HG03135 (cell line): Measurements from ENCODE around the gene MORN1.
"Not testable (repeated sequence)": the region's sequence is repeated elsewhere in the genome, so short reads cannot be mapped to it uniquely, and the experiment has no call there.

Experiments used
- ATAC-seq: cut with Tn5 transposase; IDR thresholded peaks from one replicate; pipeline ENCODE4 v1.9.1; 2021; ENCODE audit warnings: mild to moderate bottlenecking, moderate library complexity; ENCODE audit not compliant: unreplicated experiment

The MORN1 gene

DNA sequence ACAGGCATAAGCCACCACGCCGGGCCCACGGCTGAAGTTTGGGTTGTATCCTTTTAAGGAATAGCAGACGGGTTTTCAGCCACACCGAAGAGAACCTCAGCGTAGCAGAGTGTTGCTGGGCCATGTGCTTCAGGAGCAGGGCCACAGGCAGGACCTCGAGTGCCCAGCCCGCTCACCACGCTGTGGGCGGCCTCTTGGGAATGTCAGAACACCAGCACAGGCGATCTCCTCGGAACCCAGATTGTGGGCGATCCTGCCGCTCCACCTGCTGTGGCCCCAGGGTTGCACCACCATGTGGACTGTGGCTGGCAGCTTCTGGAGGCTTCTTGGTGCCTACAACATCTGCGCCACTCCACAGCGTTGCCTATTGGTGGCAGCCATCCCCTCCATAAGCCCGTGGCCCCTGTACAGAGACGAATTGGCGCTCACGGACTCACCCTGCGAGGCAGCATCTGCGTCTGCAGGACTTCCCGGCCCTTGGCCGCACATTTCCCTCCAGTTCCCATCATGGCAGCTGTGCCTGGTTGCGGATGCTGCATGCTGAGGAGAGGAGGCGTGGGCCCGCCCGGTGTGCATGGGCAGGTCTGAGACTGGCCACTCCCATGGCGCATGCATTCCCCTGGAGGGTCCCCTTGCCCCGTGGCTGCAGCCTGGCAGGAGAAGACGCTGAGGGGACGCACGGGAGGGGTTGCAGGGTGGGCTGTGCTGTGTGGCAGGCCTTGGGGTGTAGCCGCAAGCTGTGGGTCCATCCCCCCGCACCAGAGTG lies 93.9 kb downstream of the MORN1 start:
- no peak for ATAC-seq

DNA sequence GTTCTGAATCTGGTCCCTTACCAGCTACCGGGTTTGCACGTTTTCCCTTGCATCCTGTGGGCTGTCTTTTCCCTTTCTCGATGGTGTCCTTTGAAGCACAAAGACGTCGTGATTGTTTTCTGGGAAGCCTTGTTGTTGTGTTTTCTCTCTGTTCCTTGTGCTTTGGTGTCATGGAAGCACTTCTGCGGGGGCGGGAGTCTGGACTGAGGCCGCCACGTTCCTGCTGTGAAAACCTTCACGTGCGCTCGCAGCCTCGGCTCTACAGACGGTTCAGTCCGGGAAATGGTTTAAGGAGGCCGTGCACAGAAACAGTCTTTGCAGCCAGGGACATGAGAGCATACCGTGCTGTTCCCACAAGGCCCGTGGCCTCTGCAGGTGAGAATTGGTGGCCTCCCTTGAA lies 94.7 kb downstream of the MORN1 start:
- ATAC-seq, result no peak

DNA sequence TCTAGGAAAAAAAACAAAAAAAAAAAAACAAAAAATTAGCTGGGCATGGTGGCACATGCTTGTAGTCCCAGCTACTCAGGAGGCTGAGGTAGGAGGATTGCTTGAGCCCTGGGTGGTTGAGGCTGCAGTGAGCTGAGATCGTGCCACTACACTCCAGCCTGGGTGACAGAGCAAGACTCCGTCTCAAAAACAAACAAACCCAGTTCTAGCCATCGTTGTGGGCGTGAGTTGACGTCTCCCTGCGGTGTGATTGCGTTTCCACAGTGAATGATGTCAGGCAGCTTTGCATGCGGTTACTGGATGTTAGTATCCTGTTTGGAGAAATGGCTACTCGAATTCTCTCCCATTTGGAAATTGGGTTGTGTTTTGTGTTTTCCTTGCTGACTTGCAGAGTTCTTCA lies 95.1 kb downstream of the MORN1 start:
- not testable (repeated sequence) for ATAC-seq

DNA sequence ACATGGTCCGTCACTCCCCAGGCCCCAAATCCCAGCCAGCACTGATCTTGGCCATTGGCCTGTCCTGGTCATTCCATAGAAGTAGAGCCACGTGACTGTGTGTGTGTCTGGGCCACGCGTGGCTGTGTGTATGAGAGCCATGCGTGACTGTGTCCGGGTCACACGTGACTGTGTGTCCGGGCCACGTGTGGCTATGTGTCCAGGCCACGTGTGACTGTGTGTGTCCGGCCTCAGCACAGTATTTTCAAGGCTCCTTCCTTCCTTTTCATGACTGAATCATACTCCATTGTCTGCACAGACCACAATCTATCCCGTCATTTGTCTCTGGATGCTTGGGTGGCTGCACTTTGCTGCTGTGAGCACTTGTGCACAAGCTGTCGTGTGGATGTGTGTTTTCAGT lies 95.8 kb downstream of the MORN1 start:
- no peak for ATAC-seq

DNA sequence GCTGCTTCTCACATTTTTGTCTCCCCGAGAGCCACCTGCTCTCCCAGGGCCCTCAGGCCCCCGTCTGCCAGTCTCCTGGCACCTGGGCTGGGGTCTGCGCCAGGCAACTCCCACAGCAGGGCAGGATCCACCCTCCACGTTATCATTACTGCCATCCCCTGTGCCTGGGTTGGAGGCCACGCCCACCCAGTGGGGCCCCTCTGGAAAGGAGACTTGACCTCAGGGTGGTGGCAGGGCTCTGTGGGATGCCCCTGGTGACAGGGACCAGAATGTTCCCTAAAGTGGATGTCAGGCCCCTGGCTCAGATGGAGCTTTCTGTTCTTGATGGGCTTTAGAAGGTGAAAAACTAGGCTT lies 96.7 kb downstream of the MORN1 start:
- no peak for ATAC-seq

DNA sequence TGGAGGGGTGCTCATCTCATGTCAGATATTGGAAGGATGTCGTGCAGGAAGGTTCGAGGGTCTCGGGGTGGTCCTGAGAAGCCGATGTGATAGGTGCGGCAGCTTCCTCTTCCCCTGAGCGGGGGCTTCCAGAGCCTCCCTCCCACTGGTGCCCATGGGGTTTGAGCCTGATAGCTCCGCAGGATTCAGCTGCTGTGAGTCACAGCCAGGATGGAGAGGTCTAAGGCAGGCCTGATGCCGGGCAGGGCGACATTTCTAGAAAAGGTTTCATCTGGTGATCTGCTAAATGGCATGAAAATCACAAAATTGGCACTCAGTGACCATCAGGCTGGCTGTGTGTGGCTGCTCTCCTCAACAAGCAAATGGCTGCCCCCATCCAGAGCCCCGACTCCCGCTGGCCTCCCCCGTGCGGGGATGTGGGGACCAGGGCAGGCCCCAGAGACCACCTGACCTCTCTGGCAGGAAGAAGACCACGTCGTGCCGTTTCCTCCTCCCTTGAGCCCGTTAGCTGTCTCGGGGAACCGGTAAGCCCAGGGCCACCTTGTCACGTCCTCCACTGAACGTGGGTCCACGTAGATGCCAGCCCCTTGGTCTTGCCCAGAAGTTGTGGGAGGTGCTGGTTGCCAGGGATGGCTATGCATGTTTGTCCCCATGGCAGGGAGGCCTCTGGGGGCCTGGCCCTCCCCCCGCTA lies 97.2 kb downstream of the MORN1 start:
- no peak for ATAC-seq

DNA sequence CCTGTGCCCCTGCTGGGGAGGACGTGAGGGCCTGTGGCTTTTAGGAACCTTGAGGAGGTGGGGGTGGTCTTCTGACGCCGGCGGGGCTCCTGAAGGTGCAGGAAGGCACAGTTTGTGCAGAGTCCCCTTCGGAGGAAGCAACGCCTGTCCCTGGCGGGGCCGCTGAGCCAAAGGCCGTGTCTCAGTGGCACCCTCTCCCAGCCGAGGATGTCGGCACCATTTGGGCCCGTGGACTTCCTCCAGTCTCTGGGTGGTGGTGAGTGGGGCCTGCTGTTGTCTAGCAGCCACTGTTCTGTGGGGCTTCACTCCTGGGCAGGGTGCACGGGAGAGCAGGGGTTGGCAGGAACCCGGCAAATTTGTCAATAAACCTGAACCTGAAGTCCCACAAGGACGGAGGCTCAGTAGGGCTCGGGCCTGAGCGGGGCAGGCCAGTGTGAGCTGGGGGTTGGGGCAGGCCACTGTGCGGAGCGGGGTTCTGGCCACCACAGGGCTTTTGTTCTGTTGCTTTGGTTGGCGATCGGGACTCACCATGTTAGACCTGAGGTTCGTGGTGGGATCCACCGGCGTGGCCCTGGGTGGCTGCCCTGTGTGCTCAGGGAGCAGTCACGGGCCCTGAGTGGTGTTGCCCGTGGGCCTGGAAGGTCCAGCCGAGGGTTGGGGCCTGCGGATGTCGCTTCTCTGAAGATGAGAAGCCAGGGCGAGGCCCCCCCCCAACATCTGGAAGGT lies 98.5 kb downstream of the MORN1 start:
- ATAC-seq, result no peak

DNA sequence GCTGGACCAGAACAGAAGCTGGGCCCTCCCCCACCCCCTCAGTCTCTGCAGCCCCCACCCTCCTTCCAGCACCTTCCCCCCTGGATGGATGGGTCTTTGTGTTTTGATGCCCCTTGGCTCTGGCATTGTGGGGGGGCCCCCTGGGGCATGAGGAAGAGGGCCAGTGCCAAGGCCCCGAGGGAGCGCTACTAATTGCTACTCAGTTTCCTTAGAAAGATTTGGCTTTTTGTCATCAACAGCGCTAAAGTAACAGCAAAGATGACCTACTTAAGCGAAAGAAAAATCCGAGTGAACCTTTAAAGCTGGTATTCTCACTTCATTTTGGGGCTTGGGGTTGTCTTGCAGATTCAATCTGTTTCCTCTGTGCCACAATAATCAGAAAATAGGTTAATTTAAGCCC lies 99.8 kb downstream of the MORN1 start:
- ATAC-seq, result no peak

DNA sequence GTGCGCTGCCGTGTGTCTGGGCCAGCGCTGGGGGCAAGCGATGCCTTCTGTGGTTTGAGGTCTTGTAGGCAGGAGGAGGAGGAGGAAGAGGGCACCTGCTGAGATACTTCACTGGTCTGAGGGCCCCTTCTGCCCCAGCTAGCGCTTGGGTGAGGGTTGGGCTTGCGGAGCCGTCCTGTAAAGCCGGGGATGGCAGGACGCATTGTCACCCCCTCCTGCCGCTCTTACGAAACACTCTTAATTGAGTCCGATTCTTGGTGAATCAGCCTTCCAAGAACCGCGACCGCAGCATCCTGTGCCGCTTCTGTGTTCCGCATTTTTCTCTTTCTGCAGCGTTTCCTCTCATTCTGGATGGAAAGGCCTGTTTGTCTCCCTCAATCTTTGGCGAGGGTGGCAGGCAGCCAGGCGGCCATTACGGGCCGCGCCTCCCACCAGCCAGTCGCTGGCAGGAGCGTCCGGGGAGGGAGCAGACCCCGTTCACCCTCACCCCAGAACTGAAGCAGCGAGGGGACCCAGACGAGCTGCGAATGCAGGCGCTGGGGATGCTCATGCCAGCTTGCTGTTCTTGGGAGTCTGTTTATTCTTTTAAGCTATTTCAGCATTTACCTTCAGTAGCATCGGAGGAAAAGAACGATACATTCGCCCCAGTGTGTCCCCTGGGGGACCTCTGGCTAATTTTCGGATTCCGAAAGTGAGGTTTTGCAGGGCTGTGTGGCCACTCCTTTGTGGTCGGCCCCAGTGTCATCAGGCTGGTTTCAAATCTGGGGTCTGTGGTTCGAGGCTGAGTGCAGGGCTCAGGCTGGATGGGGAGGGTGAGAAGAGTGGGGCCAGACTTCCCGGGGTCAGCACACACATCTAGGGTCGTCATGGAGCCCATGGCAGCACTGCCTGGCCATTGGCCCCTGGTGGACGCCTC lies 100.5 kb downstream of the MORN1 start:
- peak; percentile 48 for ATAC-seq

DNA sequence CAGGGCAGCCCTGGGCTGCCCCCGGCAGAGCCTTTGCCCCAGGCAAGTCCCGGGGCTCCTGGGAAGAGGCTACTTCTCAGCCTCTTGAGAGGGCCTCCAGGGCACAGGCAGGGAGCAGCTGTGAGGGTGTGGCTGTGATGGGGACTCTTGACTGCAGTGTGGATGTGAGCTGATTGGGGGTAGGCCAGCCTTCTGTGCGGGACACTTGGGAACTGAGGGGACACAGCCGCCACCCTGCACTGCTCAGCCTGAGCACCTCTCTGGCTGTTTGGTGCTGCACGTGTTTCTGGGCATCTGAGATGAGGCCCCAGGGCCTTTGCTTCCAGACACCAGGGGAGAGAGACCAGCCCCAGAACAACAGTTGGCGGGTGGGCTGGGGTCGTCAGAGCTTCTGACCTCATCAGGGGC lies 101.2 kb downstream of the MORN1 start:
- peak; percentile 23 for ATAC-seq

DNA sequence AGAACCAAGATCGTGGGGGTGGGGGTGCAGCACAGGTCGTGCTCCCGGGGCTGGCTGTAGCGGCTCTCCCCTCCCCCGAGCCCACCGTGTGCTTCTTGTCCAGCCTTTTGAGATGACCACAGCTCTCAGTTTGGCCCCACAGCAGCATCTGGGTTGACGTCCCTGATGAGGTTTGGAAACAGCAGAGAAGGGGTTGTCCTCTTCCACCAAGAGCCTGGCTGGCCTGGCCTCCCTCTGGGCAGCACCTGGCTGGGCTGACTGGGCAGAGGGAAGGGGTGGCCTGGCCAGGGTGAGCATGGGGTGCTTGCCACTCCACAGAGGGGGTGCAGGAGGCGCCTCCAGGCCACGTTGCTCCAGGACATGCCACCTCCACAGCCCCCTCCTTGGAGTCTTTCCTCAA lies 101.7 kb downstream of the MORN1 start:
- no peak for ATAC-seq

DNA sequence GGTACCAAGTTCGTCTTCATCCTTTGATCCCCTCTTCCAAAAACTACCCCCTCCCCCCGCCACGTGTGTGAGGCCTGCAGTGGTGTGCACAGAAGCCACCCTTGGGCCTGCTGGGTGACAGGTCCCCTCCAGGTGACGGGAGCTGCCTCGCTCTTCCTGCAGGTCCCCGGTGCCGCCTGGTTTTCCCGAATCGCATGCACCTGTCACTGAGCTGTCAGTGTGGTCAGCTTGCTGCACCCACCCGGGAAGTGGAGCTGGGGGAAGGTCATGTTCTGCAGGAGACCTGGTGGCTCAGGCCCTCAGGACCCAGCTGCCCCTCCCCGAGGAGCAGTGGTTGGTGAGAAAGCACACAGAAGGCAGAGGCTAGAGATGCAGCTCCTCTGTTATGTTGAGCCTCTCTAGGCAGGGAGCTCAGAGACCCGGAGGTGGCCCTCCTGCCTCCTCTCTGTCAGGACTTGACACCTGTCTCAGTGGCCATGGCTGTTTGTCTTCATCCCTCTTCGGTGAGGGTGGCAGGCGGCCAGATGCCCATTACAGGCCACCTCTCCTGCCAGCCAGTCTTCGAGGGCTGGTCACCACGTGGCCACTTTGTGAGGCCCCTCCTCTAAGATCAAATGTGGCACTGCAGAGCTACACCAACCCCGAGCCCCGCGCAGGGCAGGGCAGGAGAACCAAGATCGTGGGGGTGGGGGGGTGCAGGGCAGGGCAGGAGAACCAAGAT lies 102.4 kb downstream of the MORN1 start:
- no peak for ATAC-seq

DNA sequence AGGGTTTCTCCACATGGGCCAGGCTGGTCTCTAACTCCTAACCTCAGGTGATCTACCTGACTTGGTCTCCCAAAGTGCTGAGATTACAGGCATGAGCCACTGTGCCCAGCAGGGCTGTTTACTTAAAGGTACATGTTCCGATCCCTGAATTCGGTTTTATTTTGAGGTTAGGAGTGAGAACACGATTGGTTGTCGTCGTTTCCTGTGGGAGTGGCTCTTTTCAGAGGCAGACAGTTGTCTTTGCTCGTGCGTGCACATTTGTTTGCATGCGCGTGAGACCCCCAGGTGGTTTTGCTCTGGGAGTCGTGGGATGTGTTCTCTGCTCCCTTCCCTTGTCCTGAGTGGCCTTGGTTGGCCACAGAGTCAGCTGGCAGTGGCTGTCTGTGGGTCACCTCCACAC lies 103.0 kb downstream of the MORN1 start:
- ATAC-seq, result no peak

DNA sequence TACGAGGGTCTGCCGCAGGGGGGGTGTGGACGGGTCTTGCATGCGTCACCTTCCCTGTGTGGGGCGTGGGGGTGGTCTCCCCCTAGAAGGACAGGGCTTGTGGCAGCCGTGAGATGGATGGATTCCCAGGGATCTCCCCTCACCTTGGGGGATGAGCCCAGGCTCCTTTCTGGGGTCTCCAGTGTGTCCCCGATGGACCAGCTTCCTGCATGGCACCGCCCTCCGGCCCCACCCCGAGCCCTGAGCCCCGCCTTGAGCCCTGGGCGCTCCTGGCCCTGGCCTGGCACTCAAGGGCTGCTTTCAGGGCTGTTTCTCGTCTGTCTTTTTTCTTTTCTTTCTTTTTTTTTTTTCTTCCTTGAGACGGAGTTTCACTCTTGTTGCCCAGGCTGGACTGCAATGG lies 103.7 kb downstream of the MORN1 start:
- ATAC-seq, result no peak

DNA sequence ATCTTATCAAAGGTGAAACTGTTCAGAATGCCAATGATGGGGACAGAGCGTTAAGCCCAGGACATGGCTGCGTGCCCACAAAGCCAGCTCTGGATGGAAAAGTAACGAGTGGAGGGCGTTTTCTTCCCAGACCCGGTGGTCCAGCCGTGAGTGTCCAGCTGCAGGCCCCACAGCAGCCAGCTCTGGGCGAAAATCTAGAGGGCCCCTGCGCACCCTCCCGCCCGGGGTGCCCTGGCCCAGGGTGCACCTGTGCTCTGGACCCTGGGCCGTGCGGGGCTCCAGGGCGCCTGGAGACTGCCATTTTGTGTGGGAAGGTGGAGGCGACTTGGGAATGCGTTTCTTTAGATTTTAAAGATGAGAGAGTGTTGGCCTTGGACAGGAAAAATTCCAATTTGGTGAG lies 104.4 kb downstream of the MORN1 start:
- no peak for ATAC-seq

DNA sequence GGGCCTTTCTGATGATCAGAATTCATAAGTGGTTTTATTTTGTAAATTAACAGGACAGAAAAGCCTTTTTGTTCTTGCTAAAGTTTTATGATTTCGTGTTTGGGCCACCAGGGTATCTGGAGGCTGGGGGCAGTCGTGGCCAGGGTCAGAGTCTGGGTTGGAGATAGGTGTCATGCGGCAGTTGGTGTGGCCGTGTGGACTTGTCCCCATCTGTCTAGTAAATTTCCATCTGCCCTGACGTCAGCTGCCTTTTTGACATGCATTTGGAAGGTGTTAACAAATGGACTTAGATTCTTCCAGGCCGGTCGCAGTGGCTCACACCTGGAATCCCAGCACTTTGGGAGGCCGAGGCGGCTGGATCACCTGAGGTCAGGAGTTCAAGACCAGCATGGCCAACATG lies 106.4 kb downstream of the MORN1 start:
- ATAC-seq, result no peak

DNA sequence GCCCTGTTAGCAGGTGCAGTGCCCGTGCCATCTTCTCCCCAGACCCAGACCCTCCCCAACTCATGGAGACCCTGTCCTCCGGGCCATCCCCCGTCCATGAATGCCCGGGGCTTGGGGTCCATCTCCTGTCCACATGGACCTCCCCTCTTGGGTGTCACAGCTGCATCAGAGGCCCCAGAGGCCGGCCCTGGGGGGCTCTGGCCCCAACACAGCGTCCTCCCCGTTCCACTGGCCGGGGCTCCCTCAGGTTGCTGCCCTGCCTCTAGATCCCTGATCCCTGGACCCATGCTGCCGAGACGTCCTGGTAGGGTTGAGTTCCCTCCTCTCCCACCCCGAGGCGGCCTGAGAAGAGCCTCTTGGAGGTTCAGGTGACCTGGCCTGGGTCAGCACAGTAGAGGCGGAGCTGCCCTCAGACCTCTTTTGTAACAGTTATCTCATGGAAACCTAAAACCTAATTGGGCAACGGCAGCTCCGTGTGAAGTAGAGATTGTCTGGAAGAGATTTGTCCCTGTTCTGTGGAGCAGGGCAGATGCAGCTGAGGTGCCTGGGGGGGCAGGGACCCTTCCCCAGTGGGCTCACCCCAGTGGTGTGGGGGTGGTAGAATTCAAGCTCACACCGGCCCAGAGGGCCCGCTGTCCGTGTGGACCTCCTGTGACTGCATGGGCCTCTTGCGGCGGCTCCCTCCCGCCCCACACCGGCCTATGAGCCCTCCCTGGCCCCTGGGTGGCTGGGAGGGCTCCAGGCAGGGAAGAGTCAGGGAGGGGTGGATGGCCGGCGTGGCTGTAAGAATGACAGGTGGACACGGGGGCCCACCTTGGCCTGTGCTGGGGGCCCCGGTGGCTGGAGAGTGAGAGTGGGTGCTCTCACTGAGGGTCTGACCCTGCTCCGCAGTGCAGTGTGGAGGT lies 107.1 kb downstream of the MORN1 start:
- no peak for ATAC-seq

DNA sequence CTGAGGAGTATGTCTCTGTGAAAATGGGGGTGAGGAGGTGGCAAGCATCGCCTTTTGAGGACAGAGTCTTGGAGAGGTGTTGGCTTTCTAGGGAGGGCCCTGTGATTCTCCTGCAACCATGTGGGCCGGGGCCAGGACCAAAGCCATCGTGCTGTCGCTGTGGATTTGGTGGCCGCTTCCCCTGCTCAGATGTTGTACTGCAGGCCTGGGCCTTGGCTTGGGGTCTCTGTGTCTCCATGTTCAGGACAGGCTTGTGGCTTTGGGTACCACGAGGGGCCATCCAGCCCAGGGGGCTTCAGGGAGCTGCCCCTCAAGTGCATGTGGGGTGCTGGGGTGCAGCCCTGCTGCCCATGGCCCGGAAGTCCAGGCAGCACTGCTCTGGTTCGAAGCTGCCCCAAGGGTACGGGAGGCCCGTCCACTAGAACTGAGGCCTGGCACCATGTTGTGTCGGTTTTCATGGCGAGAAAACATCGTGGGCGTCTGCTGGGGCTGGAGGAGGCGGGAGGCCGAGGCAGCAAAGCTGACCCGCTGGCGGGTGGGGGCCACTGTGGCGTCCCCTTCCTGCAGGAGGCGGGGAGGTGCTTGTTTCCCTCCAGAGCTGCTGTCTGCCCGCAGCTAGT lies 107.9 kb downstream of the MORN1 start:
- ATAC-seq, result no peak
